Mesendoderm (in vitro differentiated cells): ENCODE measurements around the gene DMBT1.

ENCODE experiments used
- DNase-seq: peaks from one replicate; pipeline ENCODE4 v3.0.0; 2013
- H2AK5ac ChIP-seq: 2 replicates; pipeline ENCODE4 v1.6.1; 2013; ENCODE audit warnings: low read length, inconsistent platforms
- H2BK120ac ChIP-seq: 2 replicates; pipeline ENCODE4 v1.6.1; 2013; ENCODE audit warnings: low read depth, mild to moderate bottlenecking, low read length, moderate library complexity, mixed read lengths
- H2BK15ac ChIP-seq: replicated peaks from 2 replicates; pipeline ENCODE4 v1.6.1; 2013; ENCODE audit warnings: low read depth, mild to moderate bottlenecking, moderate library complexity
- H2BK5ac ChIP-seq: 2 replicates; pipeline ENCODE4 v1.6.1; 2013; ENCODE audit warnings: low read length, inconsistent platforms
- H3K18ac ChIP-seq: 2 replicates; pipeline ENCODE4 v1.6.1; 2013; ENCODE audit warnings: mild to moderate bottlenecking, low read length, mixed read lengths
- H3K23ac ChIP-seq: one replicate; pipeline ENCODE4 v1.6.1; 2013; ENCODE audit warnings: low read length
- H3K27ac ChIP-seq: 2 replicates; pipeline ENCODE4 v1.5.1; 2013; ENCODE audit warnings: low read depth, mild to moderate bottlenecking, inconsistent platforms, low read length, moderate library complexity
- H3K27me3 ChIP-seq: 2 replicates; pipeline ENCODE4 v1.6.1; 2013; ENCODE audit warnings: low read length, control low read depth, mild to moderate bottlenecking, inconsistent platforms; ENCODE audit not compliant: insufficient read depth, poor library complexity
- H3K36me3 ChIP-seq: 2 replicates; pipeline ENCODE4 v1.6.1; 2013; ENCODE audit warnings: low read length, inconsistent platforms; ENCODE audit not compliant: control insufficient read depth, insufficient read depth
- H3K4ac ChIP-seq: one replicate; pipeline ENCODE4 v1.6.1; 2013; ENCODE audit warnings: low read depth, mild to moderate bottlenecking, low read length, moderate library complexity
- H3K4me1 ChIP-seq: 2 replicates; pipeline ENCODE4 v1.6.1; 2013; ENCODE audit warnings: low read depth, low read length, inconsistent platforms; ENCODE audit not compliant: control insufficient read depth
- H3K4me2 ChIP-seq: 2 replicates; pipeline ENCODE4 v1.6.1; 2013; ENCODE audit warnings: low read length
- H3K4me3 ChIP-seq: 2 replicates; pipeline ENCODE4 v1.5.1; 2013; ENCODE audit warnings: mild to moderate bottlenecking, low read length
- H3K56ac ChIP-seq: one replicate; pipeline ENCODE4 v1.6.1; 2013; ENCODE audit warnings: low read length
- H3K79me1 ChIP-seq: 2 replicates; pipeline ENCODE4 v1.6.1; 2013; ENCODE audit warnings: low read length, inconsistent platforms
- H3K79me2 ChIP-seq: 2 replicates; pipeline ENCODE4 v1.6.1; 2013; ENCODE audit warnings: mild to moderate bottlenecking, low read length; ENCODE audit not compliant: control insufficient read depth, insufficient read depth
- H3K9ac ChIP-seq: 2 replicates; pipeline ENCODE4 v1.6.1; 2013; ENCODE audit warnings: low read length, inconsistent platforms
- H4K5ac ChIP-seq: one replicate; pipeline ENCODE4 v1.6.1; 2013; ENCODE audit warnings: low read length
- H4K8ac ChIP-seq: one replicate; pipeline ENCODE4 v1.6.1; 2013; ENCODE audit warnings: low read depth, mild to moderate bottlenecking, control low read depth, low read length, moderate library complexity
- WGBS: extraction: QIAGEN DNeasy Blood & Tissue Kit; methylation state at CpG from one replicate; pipeline ENCODE4 v1.1.7; 2013; ENCODE audit warnings: low lambda C conversion rate, missing lambda C conversion rate; ENCODE audit not compliant: insufficient coverage; ENCODE audit errors: extremely low coverage; 5-methylcytosine and 5-hydroxymethylcytosine counted together

The DMBT1 gene

DNA sequence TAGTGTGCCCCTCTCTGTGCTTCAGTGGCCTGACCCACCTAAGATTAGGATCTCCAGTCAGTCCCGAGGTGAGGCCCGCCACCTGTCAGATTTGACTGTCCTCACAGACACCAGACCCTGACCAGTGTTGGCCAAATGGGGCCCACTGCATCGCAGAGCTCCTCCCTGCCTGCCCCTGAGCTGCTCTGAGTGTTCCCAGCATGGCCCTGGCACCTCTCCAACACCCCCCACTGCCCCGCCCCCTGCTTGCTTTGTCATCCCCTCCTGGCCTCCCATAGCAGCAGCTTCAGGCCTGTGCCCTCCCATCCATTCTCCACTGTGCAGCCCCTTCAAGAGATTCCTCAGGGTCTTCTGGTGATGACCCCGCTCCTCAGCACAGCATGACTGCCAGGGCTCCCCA, 71.5 kb downstream of the DMBT1 start:
- H3K79me2 ChIP-seq: no peaks in the 10 kb centered on the region
- WGBS: no CpG with 5 or more reads among the region's 5 CpGs
- no peak overlapping the region for H3K4me3 ChIP-seq
- H3K23ac ChIP-seq: no peak overlapping the region
- H3K27me3 ChIP-seq: no peaks in the 10 kb centered on the region
- H4K5ac ChIP-seq: no peak overlapping the region
- H3K36me3 ChIP-seq: no peaks in the 10 kb centered on the region
- H2BK120ac ChIP-seq: no peak overlapping the region
- H3K9ac ChIP-seq: no peak overlapping the region
- no peak overlapping the region for H2BK5ac ChIP-seq
- no peak overlapping the region for H2BK15ac ChIP-seq
- no peak overlapping the region for H3K56ac ChIP-seq
- H3K27ac ChIP-seq: no peak overlapping the region
- no peak overlapping the region for H4K8ac ChIP-seq
- H2AK5ac ChIP-seq: no peak overlapping the region
- H3K18ac ChIP-seq: no peak overlapping the region
- H3K79me1 ChIP-seq: no peaks in the 10 kb centered on the region
- H3K4me2 ChIP-seq: no peak overlapping the region
- H3K4me1 ChIP-seq: no peaks in the 10 kb centered on the region
- DNase-seq: no peak
- H3K4ac ChIP-seq: no peak overlapping the region

GRCh38 chr10:122632576-122632975, 72.0 kb downstream of the DMBT1 start:
- WGBS: no CpG with 5 or more reads among the region's 3 CpGs
- Histone ChIP-seq H3K4me3 (no peak overlapping the region), H3K27ac (no peak overlapping the region), H2BK120ac (no peak overlapping the region), H3K79me2 (no peaks in the 10 kb centered on the region), H3K18ac (no peak overlapping the region), H4K5ac (no peak overlapping the region), H3K9ac (no peak overlapping the region), H3K79me1 (no peaks in the 10 kb centered on the region), H3K56ac (no peak overlapping the region), H3K23ac (no peak overlapping the region), H3K4me2 (no peak overlapping the region), H3K36me3 (no peaks in the 10 kb centered on the region), H2AK5ac (no peak overlapping the region), H2BK15ac (no peak overlapping the region), H4K8ac (no peak overlapping the region), H3K4me1 (no peaks in the 10 kb centered on the region), H2BK5ac (no peak overlapping the region), H3K4ac (no peak overlapping the region), H3K27me3 (no peaks in the 10 kb centered on the region)
- DNase-seq: no peak

DNA sequence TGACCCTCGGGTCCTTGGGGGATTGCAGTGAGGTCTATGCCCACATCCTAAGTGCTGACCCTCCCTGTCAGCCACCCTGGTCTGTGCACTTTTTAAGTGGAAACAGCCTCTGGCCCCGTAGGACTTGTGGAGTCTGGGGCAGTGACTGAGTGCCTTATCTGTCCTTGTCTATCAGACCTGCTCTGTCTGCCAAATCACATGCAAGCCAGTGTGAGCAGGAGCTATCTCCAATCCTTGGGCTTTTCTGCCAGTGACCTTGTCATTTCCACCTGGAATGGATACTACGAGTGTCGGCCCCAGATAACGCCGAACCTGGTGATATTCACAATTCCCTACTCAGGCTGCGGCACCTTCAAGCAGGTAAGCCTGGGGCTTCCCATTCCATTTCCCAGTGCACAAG, 76.4 kb downstream of the DMBT1 start:
- H2BK120ac ChIP-seq: no peak overlapping the region
- no peaks in the 10 kb centered on the region for H3K79me2 ChIP-seq
- no peak overlapping the region for H4K8ac ChIP-seq
- H4K5ac ChIP-seq: no peak overlapping the region
- DNase-seq: peak; percentile 32
- no peak overlapping the region for H3K4me3 ChIP-seq
- H3K79me1 ChIP-seq: no peaks in the 10 kb centered on the region
- no peaks in the 10 kb centered on the region for H3K36me3 ChIP-seq
- no peak overlapping the region for H3K23ac ChIP-seq
- no peak overlapping the region for H3K9ac ChIP-seq
- no peak overlapping the region for H3K56ac ChIP-seq
- H3K27me3 ChIP-seq: no peaks in the 10 kb centered on the region
- no peak overlapping the region for H3K27ac ChIP-seq
- no peak overlapping the region for H3K4me2 ChIP-seq
- no peak overlapping the region for H3K18ac ChIP-seq
- H2BK5ac ChIP-seq: no peak overlapping the region
- H3K4ac ChIP-seq: no peak overlapping the region
- H3K4me1 ChIP-seq: no peaks in the 10 kb centered on the region
- WGBS: no CpG with 5 or more reads among the region's 7 CpGs
- H2AK5ac ChIP-seq: no peak overlapping the region
- H2BK15ac ChIP-seq: no peak overlapping the region

- no peak overlapping the region for H4K8ac ChIP-seq
- no peak overlapping the region for H3K4me3 ChIP-seq
- no peak overlapping the region for H3K4ac ChIP-seq
- H3K27ac ChIP-seq: no peak overlapping the region
- H2AK5ac ChIP-seq: no peak overlapping the region
- H3K36me3 ChIP-seq: no peaks in the 10 kb centered on the region
- no peaks in the 10 kb centered on the region for H3K4me1 ChIP-seq
- H2BK120ac ChIP-seq: no peak overlapping the region
- no peak for DNase-seq
- no peaks in the 10 kb centered on the region for H3K27me3 ChIP-seq
- H2BK5ac ChIP-seq: no peak overlapping the region
- no peaks in the 10 kb centered on the region for H3K79me1 ChIP-seq
- no peak overlapping the region for H3K18ac ChIP-seq
- H4K5ac ChIP-seq: no peak overlapping the region
- WGBS: no CpG with 5 or more reads among the region's 2 CpGs
- no peaks in the 10 kb centered on the region for H3K79me2 ChIP-seq
- no peak overlapping the region for H2BK15ac ChIP-seq
- H3K23ac ChIP-seq: no peak overlapping the region
- no peak overlapping the region for H3K4me2 ChIP-seq
- no peak overlapping the region for H3K56ac ChIP-seq
- H3K9ac ChIP-seq: no peak overlapping the region
These were observed 76.8 kb downstream of the DMBT1 start for GRCh38 chr10:122637376-122637775.

GRCh38 chr10:122638106-122638505, 77.6 kb downstream of the DMBT1 start:
- Histone ChIP-seq H3K18ac (no peak overlapping the region), H3K4me2 (no peak overlapping the region), H2BK15ac (no peak overlapping the region), H3K27ac (no peak overlapping the region), H4K5ac (no peak overlapping the region), H2AK5ac (no peak overlapping the region), H4K8ac (no peak overlapping the region), H3K79me2 (no peaks in the 10 kb centered on the region), H3K36me3 (no peaks in the 10 kb centered on the region), H2BK120ac (no peak overlapping the region), H3K56ac (no peak overlapping the region), H3K4ac (no peak overlapping the region), H3K27me3 (no peaks in the 10 kb centered on the region), H3K79me1 (no peaks in the 10 kb centered on the region), H3K4me1 (no peaks in the 10 kb centered on the region), H2BK5ac (no peak overlapping the region), H3K9ac (no peak overlapping the region), H3K23ac (no peak overlapping the region), H3K4me3 (no peak overlapping the region)
- no CpG with 5 or more reads among the region's 6 CpGs for WGBS
- no peak for DNase-seq

GRCh38 chr10:122639801-122640200, 79.2 kb downstream of the DMBT1 start:
- Histone ChIP-seq H3K27me3 (no peaks in the 10 kb centered on the region), H4K8ac (no peak overlapping the region), H2AK5ac (no peak overlapping the region), H3K23ac (no peak overlapping the region), H3K4ac (peak overlapping the region; percentile 56), H3K18ac (no peak overlapping the region), H4K5ac (no peak overlapping the region), H2BK120ac (no peak overlapping the region), H3K56ac (no peak overlapping the region), H2BK5ac (no peak overlapping the region), H3K9ac (no peak overlapping the region), H3K79me1 (no peaks in the 10 kb centered on the region), H3K4me1 (no peaks in the 10 kb centered on the region), H3K27ac (no peak overlapping the region), H2BK15ac (no peak overlapping the region), H3K4me3 (no peak overlapping the region), H3K36me3 (no peaks in the 10 kb centered on the region), H3K79me2 (no peaks in the 10 kb centered on the region), H3K4me2 (no peak overlapping the region)
- peak; percentile 21 for DNase-seq
- WGBS: no CpG with 5 or more reads among the region's 7 CpGs
